H1 (cell line): ENCODE measurements around the gene RFC1.
"Not testable (repeated sequence)": the region's sequence is repeated elsewhere in the genome, so short reads cannot be mapped to it uniquely, and the experiment has no call there.

ENCODE experiments used
- JUN ChIP-seq: IDR thresholded peaks from 2 replicates; pipeline ENCODE4 v1.6.1; 2011; ENCODE audit warnings: low read depth, mild to moderate bottlenecking, improper control_type of control experiment, low read length
- KDM1A ChIP-seq: fragments of 200-600, 300-600 bp; sonication (generic); IDR thresholded peaks from 2 replicates; pipeline ENCODE4 v1.7.1; 2016; ENCODE audit warnings: mild to moderate bottlenecking, low read length, borderline replicate concordance
- POLR2AphosphoS5 ChIP-seq: IDR thresholded peaks from 2 replicates; pipeline ENCODE4 v1.6.1; 2011; ENCODE audit warnings: low read depth, low read length
- SAP30 ChIP-seq: fragments of 300-600 bp; sonication (generic); IDR thresholded peaks from 2 replicates; pipeline ENCODE4 v1.7.1; 2012; ENCODE audit warnings: low read length, moderate library complexity, mild to moderate bottlenecking, inconsistent platforms; ENCODE audit not compliant: insufficient read depth, insufficient replicate concordance
- TAF1 ChIP-seq: IDR thresholded peaks from 2 replicates; pipeline ENCODE4 v1.6.1; 2011; ENCODE audit warnings: mild to moderate bottlenecking, low read depth, low read length
- TCF12 ChIP-seq: IDR thresholded peaks from 2 replicates; pipeline ENCODE4 v1.6.1; 2011; ENCODE audit warnings: low read depth, mild to moderate bottlenecking, low read length
- TEAD4 ChIP-seq: IDR thresholded peaks from 2 replicates; pipeline ENCODE4 v1.6.1; 2012; ENCODE audit warnings: low read depth, low read length, inconsistent platforms, mixed read lengths
- TF ChIP-seq, protein P1 (sequence below), 3 experiments: IDR thresholded peaks; 1 replicate in 2 of 3; 2 replicates in 1 of 3; pipeline versions ENCODE4 v1.5.1 to v1.6.1; 2011; ENCODE audit warnings: low read length in 3 of 3, mild to moderate bottlenecking in 3 of 3, inconsistent platforms in 2 of 3, low read depth in 1 of 3, moderate library complexity in 1 of 3; ENCODE audit not compliant: insufficient read depth in 1 of 3; ENCODE audit errors: control extremely low read depth in 1 of 3

DNA sequence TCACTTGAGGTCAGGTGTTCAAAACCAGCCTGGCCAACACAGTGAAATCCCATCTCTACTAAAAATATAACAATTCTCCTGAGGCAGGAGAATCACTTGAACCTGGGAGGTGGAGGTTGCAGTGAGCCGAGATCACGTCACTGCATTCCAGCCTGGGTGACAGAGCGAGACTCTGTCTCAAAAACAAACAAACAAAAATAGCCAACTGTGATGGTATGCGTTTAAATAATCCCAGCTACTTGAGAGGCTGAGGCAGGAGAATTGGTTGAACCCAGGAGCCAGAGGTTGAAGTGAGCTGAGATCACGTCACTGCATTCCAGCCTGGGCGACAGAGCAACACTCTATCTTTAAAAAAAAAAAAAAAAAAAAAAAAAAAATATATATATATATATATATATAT, 35.5 kb upstream of the RFC1 start:
- TF ChIP-seq SAP30, TAF1, TCF12, JUN, KDM1A, POLR2AphosphoS5, TEAD4: not testable (repeated sequence)
- TF ChIP-seq, protein P1, sequence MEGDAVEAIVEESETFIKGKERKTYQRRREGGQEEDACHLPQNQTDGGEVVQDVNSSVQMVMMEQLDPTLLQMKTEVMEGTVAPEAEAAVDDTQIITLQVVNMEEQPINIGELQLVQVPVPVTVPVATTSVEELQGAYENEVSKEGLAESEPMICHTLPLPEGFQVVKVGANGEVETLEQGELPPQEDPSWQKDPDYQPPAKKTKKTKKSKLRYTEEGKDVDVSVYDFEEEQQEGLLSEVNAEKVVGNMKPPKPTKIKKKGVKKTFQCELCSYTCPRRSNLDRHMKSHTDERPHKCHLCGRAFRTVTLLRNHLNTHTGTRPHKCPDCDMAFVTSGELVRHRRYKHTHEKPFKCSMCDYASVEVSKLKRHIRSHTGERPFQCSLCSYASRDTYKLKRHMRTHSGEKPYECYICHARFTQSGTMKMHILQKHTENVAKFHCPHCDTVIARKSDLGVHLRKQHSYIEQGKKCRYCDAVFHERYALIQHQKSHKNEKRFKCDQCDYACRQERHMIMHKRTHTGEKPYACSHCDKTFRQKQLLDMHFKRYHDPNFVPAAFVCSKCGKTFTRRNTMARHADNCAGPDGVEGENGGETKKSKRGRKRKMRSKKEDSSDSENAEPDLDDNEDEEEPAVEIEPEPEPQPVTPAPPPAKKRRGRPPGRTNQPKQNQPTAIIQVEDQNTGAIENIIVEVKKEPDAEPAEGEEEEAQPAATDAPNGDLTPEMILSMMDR (IDR thresholded peaks at IDR 0.05; ENCODE audit: control extremely low read depth in 1 of 3, insufficient read depth in 1 of 3, low read depth in 1 of 3, low read length in 3 of 3), result not testable (repeated sequence)
